Lower leg skin (tissue), 4 donors: ENCODE measurements around the gene AGRN. TPM values are rescaled to one million over a fixed set of nuclear protein-coding genes. Genes with fewer than 3 reads are reported as not detected.

Source experiments
- DNase-seq, 2 donors: peaks; one replicate each; pipeline ENCODE4 v3.0.0-alpha.2; 2019; ENCODE audit warnings: low spot score in 2 of 2
- H3K4me3 ChIP-seq: fragments of 200-600 bp; sonication (generic); 2 replicates; pipeline ENCODE4 v1.5.1; 2017; ENCODE audit warnings: mild to moderate bottlenecking, low read depth; ENCODE audit not compliant: poor library complexity, severe bottlenecking
- CTCF ChIP-seq, 3 donors: fragments of 450-650 bp; IDR thresholded peaks; one replicate each; pipeline ENCODE4 v1.5.1; 2016; ENCODE audit warnings: antibody characterized with exemption in 3 of 3, mild to moderate bottlenecking in 3 of 3, moderate library complexity in 2 of 3
- POLR2A ChIP-seq, 2 donors: fragments of 450-650 bp; IDR thresholded peaks; one replicate each; pipeline ENCODE4 v1.6.1; 2016 to 2017; ENCODE audit warnings: antibody characterized with exemption in 2 of 2, mild to moderate bottlenecking in 1 of 2, moderate library complexity in 1 of 2
- WGBS, 2 donors: methylation state at CpG; one replicate each; pipeline ENCODE4 v1.1.5; 2018; 5-methylcytosine and 5-hydroxymethylcytosine counted together
- intact Hi-C: fragments of 100-400 bp; cut with DNase I; formaldehyde crosslinking; loops from one replicate; pipeline ENCODE4 v1.15.0; 2023; ENCODE audit warnings: low total_unique reads
- total RNA-seq, 4 donors: library from RNA; depleted of rRNA; stranded (reverse); fragments of >200 nt; gene quantifications; one replicate each; pipeline ENCODE4 v1.1.0, GENCODE V29; 2016

AGRN gene
- total RNA-seq, 4 donors from 2014 or later, result 36.9 to 55.8 (median 54.6) TPM

DNA sequence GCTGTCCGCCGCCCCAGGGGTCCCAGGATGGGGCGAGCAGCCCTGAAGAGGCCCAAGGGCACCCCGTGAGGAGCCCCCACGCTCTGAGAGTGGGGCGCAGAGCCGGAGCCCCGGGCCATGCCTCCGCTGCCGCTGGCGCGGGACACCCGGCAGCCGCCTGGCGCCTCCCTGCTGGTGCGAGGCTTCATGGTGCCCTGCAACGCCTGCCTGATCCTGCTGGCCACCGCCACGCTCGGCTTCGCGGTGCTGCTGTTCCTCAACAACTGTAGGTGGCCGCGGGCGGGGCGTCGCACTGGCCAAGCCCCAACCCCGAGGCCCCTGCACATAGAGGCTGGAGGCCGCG, 14.5 kb downstream of the AGRN start:
- no peak overlapping the region for H3K4me3 ChIP-seq
- TF ChIP-seq POLR2A (IDR thresholded peaks at IDR 0.05) (no peak), CTCF (IDR thresholded peaks at IDR 0.05) (no peak)
- DNase-seq, result no peak
- 65 to 76% methylated on average over 15 to 16 of the region's 30 CpGs for WGBS, 2 donors
- intact Hi-C loops, result no loop called here

DNA sequence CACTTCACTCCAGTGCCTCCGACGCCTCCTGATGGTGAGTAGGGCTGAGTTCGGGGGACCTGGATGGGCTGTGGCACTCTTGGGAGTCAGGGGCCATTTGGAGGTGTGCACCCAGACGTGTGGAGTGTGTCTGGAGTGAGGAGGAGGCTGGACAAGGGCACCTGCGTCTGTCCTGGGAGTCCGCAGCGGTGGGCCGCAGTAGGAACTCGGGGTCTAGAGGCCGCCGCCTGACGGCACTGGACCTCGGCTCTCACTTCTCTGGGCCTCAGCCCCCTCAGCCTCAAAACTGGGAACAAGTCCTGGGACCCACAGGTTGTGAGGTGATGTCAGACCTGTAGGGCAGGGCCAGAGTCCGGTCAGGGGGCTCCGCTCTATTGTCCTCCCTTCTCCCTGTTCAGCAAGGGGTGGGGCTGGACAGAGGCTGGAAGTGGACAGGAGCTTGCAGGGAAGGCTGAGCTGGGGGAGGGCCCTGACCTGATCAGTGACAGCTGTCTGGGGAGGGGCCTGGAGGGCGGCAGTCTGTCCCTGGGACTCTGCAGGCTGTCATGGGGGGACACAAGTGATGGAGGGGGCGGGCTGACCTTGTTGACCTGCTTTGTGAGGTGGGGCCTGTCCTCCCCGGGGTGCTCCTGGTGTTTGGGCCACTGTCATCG, 15.5 kb downstream of the AGRN start:
- DNase-seq, result no peak
- intact Hi-C loops, result no loop called here
- H3K4me3 ChIP-seq, result no peak overlapping the region
- TF ChIP-seq CTCF (IDR thresholded peaks at IDR 0.05) (no peak), POLR2A (IDR thresholded peaks at IDR 0.05) (no peak)
- WGBS, 2 donors, result 92% methylated on average over 18 to 19 of the region's 19 CpGs

DNA sequence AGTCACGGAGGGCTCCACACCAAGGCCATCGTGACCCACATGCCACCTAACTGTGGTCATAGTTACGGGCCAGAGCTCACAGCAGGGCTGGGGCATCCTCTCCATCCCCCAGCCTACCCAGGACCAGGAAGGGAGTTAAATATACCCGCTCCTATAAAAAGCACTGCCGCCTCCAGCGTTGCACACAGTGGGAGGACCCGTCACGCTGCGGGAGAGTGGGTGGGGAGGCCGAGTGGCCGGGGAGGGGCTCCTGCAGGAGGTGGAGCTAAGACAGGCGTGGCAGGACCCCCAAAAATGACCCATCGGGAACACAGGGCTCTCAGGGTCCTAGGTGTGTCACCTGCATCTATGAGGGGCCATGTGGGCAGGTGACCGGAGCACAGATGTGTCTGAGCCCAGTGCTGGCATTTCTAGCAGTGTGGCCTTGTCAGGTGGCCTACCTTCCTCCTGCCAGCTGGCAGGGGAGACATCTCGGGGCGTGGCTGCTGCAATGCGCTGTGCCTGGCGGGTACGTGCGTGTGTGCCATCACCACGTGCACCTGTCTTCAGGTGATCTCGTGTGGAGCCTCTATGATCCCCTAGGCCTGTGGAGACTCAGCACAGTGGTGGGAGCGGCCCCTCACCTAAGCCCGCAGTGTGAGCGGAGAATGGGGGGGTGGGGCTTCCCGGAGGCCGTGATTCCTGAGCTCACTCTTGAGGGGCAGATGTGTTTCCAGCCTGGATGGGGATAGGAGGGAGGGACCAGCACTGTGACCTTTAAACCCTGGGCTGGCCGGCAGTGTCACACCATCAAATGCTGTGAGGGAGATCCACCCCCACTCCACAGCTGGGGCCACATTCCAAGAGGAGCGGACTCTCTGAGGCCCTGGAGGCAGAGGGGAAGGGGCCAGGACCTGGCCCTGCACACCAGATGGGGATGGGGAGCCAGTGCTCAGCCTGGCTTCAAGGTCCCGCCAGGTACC, 17.7 kb downstream of the AGRN start:
- no peak for DNase-seq
- H3K4me3 ChIP-seq, result no peak overlapping the region
- intact Hi-C loops, result no loop called here
- no peak for TF ChIP-seq POLR2A (IDR thresholded peaks at IDR 0.05)
- TF ChIP-seq CTCF (IDR thresholded peaks at IDR 0.05), result no peak
- 51 to 61% methylated on average over 19 to 27 of the region's 30 CpGs for WGBS, 2 donors

- TF ChIP-seq POLR2A (IDR thresholded peaks at IDR 0.05) (no peak), CTCF (IDR thresholded peaks at IDR 0.05) (no peak)
- no peak for DNase-seq
- H3K4me3 ChIP-seq, result no peak overlapping the region
- WGBS, 2 donors, result 80 to 83% methylated on average over 6 of the region's 6 CpGs
- intact Hi-C loops, result no loop called here
Measured at GRCh38 chr1:1038694-1039093, 18.8 kb downstream of the AGRN start.

GRCh38 chr1:1039145-1039910, 19.4 kb downstream of the AGRN start:
- H3K4me3 ChIP-seq, result no peak overlapping the region
- no peak for TF ChIP-seq POLR2A (IDR thresholded peaks at IDR 0.05)
- intact Hi-C loops, result no loop called here
- 47 to 54% methylated on average over 16 to 17 of the region's 17 CpGs for WGBS, 2 donors
- DNase-seq, result no peak
